ENCODE results near the gene PCSK6.

DNA sequence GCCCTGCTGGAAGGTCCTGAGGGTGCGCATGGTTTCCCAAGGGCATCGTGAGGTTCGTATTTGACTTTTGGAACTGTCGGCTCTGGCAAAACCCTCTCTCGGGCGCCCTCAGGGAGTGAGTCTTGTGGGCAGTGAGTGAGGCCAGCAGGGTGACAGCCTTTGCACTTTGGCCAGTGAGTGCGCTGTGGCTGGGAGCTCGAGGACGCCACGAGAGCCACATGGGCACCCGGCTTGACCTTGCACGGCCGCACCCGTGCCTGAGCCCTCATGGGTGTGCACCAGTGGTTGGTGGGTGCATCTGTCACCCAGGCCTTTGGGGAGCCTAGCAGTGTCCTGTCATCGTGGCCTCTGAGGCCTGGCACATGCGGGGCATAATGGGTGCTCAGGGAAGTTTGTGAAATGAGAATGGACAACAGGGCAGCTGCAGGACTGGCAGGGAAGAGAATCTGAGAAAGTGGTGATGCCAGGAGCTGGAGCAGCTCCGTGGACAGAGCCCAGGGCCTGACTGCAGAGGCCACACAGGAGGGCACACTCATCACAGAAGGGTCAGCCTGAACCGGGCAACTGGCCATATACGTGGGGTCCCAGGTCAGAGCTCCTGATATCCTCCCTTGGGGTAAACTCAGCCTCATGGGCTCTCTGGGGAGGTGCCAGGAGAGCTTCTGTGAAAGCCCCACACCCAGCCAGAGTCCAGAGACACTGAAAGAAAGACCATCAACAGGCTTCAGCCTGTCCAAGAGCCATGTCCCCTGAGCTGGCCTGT, 164.1 kb downstream of the PCSK6 start:
- TF ChIP-seq CREB1 (CRISPR knock-in tag; IDR thresholded peaks at IDR 0.05) (no peak), NR3C1 (CRISPR knock-in tag; conservative IDR thresholded peaks at IDR 0.05; ENCODE audit: low read depth) (no peak), MYBL2 (CRISPR knock-in tag; IDR thresholded peaks at IDR 0.05) (no peak), TEAD4 (CRISPR knock-in tag; IDR thresholded peaks at IDR 0.05) (no peak), MXD4 (CRISPR knock-in tag; IDR thresholded peaks at IDR 0.05; ENCODE audit: borderline replicate concordance) (no peak)
- TF ChIP-seq, protein P1, sequence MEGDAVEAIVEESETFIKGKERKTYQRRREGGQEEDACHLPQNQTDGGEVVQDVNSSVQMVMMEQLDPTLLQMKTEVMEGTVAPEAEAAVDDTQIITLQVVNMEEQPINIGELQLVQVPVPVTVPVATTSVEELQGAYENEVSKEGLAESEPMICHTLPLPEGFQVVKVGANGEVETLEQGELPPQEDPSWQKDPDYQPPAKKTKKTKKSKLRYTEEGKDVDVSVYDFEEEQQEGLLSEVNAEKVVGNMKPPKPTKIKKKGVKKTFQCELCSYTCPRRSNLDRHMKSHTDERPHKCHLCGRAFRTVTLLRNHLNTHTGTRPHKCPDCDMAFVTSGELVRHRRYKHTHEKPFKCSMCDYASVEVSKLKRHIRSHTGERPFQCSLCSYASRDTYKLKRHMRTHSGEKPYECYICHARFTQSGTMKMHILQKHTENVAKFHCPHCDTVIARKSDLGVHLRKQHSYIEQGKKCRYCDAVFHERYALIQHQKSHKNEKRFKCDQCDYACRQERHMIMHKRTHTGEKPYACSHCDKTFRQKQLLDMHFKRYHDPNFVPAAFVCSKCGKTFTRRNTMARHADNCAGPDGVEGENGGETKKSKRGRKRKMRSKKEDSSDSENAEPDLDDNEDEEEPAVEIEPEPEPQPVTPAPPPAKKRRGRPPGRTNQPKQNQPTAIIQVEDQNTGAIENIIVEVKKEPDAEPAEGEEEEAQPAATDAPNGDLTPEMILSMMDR (IDR thresholded peaks at IDR 0.05): no peak
- TF ChIP-seq, protein P2, sequence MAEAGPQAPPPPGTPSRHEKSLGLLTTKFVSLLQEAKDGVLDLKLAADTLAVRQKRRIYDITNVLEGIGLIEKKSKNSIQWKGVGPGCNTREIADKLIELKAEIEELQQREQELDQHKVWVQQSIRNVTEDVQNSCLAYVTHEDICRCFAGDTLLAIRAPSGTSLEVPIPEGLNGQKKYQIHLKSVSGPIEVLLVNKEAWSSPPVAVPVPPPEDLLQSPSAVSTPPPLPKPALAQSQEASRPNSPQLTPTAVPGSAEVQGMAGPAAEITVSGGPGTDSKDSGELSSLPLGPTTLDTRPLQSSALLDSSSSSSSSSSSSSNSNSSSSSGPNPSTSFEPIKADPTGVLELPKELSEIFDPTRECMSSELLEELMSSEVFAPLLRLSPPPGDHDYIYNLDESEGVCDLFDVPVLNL (CRISPR knock-in tag; IDR thresholded peaks at IDR 0.05; ENCODE audit: borderline replicate concordance, low read depth): no peak
- TF ChIP-seq, protein P3, sequence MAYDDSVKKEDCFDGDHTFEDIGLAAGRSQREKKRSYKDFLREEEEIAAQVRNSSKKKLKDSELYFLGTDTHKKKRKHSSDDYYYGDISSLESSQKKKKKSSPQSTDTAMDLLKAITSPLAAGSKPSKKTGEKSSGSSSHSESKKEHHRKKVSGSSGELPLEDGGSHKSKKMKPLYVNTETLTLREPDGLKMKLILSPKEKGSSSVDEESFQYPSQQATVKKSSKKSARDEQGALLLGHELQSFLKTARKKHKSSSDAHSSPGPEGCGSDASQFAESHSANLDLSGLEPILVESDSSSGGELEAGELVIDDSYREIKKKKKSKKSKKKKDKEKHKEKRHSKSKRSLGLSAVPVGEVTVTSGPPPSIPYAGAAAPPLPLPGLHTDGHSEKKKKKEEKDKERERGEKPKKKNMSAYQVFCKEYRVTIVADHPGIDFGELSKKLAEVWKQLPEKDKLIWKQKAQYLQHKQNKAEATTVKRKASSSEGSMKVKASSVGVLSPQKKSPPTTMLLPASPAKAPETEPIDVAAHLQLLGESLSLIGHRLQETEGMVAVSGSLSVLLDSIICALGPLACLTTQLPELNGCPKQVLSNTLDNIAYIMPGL (CRISPR knock-in tag; IDR thresholded peaks at IDR 0.05): no peak
- TF ChIP-seq, protein P4, sequence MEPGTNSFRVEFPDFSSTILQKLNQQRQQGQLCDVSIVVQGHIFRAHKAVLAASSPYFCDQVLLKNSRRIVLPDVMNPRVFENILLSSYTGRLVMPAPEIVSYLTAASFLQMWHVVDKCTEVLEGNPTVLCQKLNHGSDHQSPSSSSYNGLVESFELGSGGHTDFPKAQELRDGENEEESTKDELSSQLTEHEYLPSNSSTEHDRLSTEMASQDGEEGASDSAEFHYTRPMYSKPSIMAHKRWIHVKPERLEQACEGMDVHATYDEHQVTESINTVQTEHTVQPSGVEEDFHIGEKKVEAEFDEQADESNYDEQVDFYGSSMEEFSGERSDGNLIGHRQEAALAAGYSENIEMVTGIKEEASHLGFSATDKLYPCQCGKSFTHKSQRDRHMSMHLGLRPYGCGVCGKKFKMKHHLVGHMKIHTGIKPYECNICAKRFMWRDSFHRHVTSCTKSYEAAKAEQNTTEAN (CRISPR knock-in tag; IDR thresholded peaks at IDR 0.05): no peak
- TF ChIP-seq, protein P5, sequence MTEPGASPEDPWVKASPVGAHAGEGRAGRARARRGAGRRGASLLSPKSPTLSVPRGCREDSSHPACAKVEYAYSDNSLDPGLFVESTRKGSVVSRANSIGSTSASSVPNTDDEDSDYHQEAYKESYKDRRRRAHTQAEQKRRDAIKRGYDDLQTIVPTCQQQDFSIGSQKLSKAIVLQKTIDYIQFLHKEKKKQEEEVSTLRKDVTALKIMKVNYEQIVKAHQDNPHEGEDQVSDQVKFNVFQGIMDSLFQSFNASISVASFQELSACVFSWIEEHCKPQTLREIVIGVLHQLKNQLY (CRISPR knock-in tag; IDR thresholded peaks at IDR 0.05): no peak
